NCI-H146 (cell line): ENCODE results near the gene MAMLD1.

Experiments
- DNase-seq: peaks from one replicate; lab custom pipeline; 2025; lab: John Stamatoyannopoulos, UW

Gene MAMLD1

DNA sequence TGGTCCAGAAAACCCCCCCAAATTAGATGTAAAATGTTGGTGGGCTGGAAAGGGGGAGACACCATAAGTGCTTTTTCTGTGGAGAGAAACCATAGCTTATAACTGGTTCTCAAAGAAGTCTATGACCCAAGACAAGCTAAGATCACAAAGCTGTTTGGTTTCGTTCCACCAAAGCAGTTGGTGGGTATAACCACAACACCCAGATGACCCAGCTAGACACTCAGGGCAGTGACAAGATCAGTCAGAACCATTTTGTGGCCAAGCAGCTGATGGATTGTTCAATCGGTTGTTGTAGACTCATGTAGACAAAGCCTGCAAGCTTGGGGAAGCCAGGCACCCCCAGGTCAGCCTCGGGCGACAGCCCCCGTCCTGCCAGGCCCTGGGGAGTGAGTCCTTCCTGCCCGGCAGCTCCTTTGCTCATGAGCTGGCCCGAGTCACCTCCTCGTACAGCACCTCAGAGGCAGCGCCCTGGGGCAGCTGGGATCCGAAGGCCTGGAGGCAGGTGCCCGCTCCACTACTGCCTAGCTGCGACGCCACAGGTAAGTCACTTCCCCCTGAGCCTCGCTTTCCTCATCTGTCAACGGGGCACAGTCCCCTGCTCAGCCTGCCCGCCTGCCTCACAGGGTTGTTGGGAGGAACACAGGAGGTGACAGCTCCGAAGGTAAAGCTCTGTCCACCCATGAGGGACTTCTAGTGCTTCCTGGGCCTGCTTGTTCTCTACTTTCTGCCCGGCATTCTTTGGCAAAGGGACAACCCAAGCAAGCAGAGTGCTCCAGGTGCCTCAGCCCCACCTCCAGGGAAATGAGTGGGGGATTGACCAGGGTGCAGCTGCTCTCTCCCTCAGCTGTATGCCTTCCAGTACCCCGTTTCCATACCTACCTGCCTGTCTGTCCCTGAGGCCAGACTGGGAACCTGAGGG is 140.1 kb downstream of the MAMLD1 start:
- no peak for DNase-seq

- no peak for DNase-seq
Observed at GRCh38 chrX:150503898-150504219, 140.7 kb downstream of the MAMLD1 start.

DNA sequence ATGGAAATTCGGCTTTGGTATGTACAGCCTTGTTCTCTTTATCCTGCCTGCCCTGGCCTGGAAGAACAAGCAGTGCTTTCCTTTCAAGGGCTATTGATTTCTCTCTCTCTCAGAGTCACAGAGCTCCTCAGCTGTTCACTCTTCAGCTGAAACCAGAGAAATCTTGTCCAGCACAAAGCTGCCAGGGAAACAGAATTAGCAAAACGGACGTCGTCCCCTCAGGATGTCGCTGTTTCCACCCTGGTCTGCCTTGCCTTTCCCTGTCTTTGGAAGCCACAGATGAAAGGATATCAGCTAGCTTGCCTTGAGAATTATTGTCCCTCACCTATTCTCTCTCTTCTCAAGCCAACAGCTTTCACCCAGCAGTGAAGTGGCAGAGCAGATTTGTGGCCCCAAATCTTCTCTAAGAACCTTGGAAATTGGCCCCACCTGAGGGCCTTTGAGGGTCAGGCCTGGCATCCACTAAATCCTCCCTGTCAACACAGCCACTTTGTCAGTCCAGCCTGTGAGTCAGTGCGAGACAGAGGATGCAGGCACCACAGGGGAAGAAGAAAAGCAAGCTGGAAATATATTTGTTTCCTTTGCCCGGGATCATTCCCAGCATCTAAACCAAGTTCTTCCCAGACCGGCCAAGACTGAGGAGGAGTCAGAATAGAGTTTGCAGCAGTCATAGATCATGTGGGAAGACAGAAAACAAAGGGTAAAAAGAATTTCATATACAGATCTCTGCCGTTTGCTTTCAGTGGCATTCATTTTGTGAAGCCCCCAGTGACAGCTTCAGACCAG is 141.5 kb downstream of the MAMLD1 start:
- no peak for DNase-seq

DNA sequence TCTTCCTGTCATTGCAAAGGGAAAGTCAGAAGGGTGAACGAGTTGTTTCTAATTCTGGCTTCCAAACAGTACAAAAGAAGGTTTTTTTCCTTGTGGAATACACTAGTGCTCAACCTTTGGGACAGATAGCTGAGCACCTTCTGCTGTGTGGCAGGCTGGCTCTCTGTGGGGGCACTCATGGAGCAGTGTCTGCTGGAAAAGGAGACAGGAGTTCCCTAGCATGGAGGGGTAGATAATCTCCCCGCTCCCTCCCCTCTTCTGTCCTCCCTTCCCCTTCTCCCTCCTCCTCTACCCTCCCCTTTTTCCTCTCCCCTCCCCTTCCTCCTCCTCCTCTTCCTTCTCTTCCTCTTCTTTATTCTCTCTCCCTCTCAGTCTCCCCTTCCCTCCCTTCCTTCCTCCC is 142.9 kb downstream of the MAMLD1 start:
- DNase-seq, result no peak

- no peak for DNase-seq
Observed at GRCh38 chrX:150506486-150506885, 143.4 kb downstream of the MAMLD1 start.

DNA sequence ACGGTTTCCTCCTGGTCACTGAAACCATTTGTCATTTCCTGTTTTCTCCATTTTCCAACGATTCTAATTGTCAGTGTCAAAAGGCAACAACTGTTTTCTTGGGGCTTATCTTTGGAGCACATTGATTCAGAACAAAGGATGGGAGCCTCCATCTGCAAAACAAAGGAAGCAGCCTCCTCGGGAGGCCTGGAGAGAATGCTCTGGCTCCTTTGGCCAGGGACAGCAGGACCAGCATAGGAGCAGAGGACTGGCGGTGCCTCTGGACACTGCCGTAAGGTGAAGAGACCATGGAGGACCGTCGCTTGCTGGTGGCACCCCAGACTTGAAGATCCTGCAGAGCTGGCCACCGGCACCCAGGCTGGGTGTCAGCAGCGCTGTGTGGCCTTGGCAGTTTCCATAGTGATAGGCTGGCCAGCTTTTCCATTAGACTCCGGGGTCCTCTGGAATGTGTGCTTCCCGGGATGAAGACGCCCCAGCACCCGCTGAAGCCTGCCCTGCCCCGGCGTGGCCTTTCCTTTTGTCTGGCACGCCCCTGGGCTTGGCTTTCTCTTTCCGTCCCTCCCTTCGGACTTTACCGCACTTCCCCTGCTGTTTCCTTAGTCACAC is 144.2 kb downstream of the MAMLD1 start:
- no peak for DNase-seq

DNA sequence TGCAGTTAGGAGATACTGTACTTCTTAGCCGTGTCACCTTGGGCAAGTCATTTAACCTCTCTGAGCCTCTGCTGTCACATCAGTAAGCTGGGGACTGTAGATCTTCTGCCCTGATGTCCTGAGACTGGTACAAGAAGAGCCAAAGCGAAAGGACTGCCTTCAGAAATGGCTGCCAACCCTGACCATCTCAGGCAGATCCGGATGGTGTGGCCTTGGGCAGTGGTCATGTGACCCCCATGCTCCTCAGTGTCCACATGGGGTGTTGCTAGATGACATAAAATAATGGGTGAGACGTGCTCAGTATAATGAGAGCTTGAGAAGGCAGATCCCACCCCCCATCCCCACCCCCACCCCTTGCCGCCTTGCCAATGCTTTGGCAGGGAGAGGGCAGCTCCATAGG is 144.9 kb downstream of the MAMLD1 start:
- DNase-seq, result no peak

GRCh38 chrX:150508451-150509367 is 145.6 kb downstream of the MAMLD1 start:
- DNase-seq, result no peak

- no peak for DNase-seq
Observed at GRCh38 chrX:150509703-150510102, 146.6 kb downstream of the MAMLD1 start.

DNA sequence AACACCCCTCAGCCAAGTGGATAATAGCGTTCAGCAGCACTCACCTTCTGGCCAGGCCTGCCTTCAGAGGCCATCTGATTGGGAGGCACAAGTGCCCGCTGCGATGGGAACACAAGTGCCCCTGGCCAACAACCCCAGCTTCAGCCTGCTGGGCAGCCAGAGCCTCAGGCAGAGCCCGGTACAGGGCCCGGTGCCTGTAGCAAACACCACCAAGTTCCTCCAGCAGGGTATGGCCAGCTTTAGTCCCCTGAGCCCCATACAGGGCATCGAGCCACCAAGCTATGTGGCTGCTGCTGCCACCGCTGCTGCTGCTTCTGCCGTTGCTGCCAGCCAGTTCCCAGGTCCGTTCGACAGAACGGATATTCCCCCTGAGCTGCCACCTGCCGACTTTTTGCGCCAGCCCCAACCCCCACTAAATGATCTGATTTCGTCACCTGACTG is 149.4 kb downstream of the MAMLD1 start:
- no peak for DNase-seq

- DNase-seq, result no peak
Observed at GRCh38 chrX:150513544-150513943, 150.4 kb downstream of the MAMLD1 start.

GRCh38 chrX:150514462-150514861 is 151.3 kb downstream of the MAMLD1 start:
- DNase-seq, result no peak

DNA sequence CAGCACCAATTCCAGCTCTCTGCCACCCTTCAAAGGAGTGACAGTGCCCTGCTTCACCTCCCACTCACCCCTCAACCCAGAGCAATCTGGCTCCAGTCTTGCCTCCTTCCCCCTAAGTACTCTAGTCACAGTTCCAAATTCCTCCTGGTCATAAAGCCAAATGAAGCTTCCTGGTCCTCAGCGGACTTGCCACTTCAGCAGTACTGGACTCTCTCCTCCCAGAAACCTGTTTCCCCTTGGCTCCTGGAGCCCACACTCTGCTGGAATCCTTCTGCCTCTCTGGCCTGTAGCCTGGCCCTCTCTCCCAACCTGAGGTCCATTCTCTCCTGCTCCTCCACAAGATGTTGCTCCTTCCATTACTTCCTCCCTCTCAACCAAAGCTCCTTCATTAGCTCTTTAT is 152.7 kb downstream of the MAMLD1 start:
- DNase-seq, result no peak

- no peak for DNase-seq
Observed at GRCh38 chrX:150517303-150517910, 154.3 kb downstream of the MAMLD1 start.

DNA sequence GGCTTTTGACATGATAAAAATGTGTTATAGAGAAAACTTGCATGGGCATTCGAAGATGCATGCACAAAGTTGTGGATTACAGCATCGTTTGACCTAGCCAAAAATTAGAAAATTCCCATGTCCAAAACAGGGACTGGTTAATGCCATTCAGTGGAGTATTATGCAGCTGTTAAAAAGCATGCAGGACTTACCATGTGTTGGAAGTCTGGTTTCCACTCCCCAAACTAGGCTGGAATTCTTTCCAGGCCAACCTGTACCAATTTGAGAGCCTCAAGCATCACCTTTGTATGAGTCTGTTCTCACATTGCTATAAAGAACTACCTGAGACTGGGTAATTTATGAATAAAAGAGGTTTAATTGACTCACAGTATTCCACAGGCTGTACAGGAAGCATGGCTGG is 159.4 kb downstream of the MAMLD1 start:
- no peak for DNase-seq

DNA sequence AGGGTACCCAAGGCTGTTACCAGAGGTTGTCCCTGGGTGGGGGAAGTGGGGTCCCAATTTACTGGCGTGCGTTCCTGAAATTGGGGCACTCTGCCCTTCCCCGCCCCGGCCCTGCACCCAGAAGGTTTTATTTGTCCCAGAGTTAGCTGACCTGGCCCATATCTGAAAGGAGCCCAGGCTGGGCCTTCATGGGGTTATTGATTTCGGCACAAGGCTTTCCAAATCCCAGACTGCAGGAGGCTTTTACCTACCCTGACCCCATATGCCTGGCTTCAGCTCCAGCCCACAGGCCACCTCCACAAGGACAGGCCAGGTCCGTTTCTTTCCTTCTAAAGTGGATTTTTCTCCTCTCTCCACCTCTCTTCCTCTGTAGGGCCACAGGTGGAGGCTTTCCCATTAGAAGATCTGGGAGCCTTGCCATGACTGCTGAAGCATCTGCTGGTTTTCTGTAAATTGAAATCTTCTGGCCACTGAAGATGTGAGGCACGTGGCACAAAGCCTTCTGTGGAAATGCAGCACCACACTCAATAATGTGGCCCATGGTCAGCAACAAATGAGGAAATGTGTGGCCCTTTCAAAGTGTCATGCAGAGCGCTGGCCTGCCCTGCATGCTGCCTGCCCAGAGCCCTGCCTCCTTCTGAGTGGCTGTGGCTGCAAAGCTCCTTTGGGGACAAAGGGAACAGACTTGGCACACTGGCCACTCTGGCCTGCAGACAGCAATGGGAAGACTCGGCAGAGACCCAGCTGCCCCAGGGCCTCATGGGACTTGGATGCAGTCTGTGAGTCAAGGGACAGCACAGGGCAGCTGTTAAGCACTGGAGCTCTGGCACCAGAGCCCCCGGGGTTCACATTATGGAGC is 162.2 kb downstream of the MAMLD1 start:
- no peak for DNase-seq

GRCh38 chrX:150526692-150527091 is 163.6 kb downstream of the MAMLD1 start:
- no peak for DNase-seq

- no peak for DNase-seq
Observed at GRCh38 chrX:150527108-150527507, 164.0 kb downstream of the MAMLD1 start.

- no peak for DNase-seq
Observed at GRCh38 chrX:150529587-150529986, 166.5 kb downstream of the MAMLD1 start.

DNA sequence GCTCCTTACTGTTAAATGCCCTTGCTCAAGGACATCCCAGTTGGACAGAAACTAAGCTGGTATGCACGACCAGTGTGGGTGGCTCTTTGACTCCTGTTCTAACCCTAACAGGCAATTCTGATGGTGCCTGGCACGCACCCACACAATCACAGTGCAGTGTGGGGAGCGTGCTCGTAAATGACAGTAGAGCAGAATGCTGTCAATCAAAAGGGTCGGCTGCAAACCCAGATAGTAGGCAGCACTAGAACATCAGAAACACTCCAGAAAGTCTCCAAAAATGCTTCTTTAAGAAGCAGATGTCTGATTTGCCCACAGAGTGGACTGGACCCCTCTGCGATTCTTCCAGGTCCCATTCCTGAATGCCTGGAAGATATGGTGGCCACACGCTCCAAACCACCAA is 167.7 kb downstream of the MAMLD1 start:
- DNase-seq, result no peak
